GM19193 (cell line): ENCODE results near the gene GTF3C6.

Experiments
- POLR2A ChIP-seq: IDR thresholded peaks from 4 replicates; pipeline ENCODE4 v1.6.1; 2011; ENCODE audit not compliant: insufficient read depth, insufficient read length; ENCODE audit errors: extremely low read depth

Gene GTF3C6

GRCh38 chr6:110958329-110959192 is at the start of gene GTF3C6:
TSS of gene GTF3C6 (plus strand) at chr6:110958706. CDS start at chr6:110958770, 64 bp downstream.
- peak; percentile 97 for TF ChIP-seq POLR2A

- TF ChIP-seq POLR2A: no peak
These were observed 27.7 kb upstream of the GTF3C6 start for GRCh38 chr6:110930781-110931180.

- no peak for TF ChIP-seq POLR2A
These were observed 24.6 kb upstream of the GTF3C6 start for GRCh38 chr6:110933912-110934311.

GRCh38 chr6:110934381-110934898 is 24.1 kb upstream of the GTF3C6 start:
- no peak for TF ChIP-seq POLR2A

GRCh38 chr6:110935171-110935570 is 23.3 kb upstream of the GTF3C6 start:
- TF ChIP-seq POLR2A: no peak

- TF ChIP-seq POLR2A: no peak
These were observed 20.3 kb upstream of the GTF3C6 start for GRCh38 chr6:110938171-110938570.

GRCh38 chr6:110939429-110940200 is 18.9 kb upstream of the GTF3C6 start:
- no peak for TF ChIP-seq POLR2A

- TF ChIP-seq POLR2A: no peak
These were observed 13.8 kb upstream of the GTF3C6 start for GRCh38 chr6:110944681-110945151.

- no peak for TF ChIP-seq POLR2A
These were observed 12.0 kb upstream of the GTF3C6 start for GRCh38 chr6:110946498-110946897.

- TF ChIP-seq POLR2A: no peak
These were observed 8.7 kb upstream of the GTF3C6 start for GRCh38 chr6:110949679-110950285.

GRCh38 chr6:110950440-110950839 is 8.1 kb upstream of the GTF3C6 start:
- TF ChIP-seq POLR2A: no peak

GRCh38 chr6:110951008-110951407 is 7.5 kb upstream of the GTF3C6 start:
- no peak for TF ChIP-seq POLR2A

- TF ChIP-seq POLR2A: no peak
These were observed 6.3 kb upstream of the GTF3C6 start for GRCh38 chr6:110951986-110952794.

- no peak for TF ChIP-seq POLR2A
These were observed 4.7 kb upstream of the GTF3C6 start for GRCh38 chr6:110953633-110954303.
